Erythroblast (primary cell): Measurements from ENCODE around the gene HNF1B.

Source experiments
- GATA1 ChIP-seq: IDR thresholded peaks from 2 replicates; pipeline ENCODE4 v1.6.1; 2011; ENCODE audit warnings: low read depth, mild to moderate bottlenecking, control low read depth, low read length, moderate library complexity
- POLR2A ChIP-seq: IDR thresholded peaks from 2 replicates; pipeline ENCODE4 v1.6.1; 2011; ENCODE audit warnings: mild to moderate bottlenecking, low read length

DNA sequence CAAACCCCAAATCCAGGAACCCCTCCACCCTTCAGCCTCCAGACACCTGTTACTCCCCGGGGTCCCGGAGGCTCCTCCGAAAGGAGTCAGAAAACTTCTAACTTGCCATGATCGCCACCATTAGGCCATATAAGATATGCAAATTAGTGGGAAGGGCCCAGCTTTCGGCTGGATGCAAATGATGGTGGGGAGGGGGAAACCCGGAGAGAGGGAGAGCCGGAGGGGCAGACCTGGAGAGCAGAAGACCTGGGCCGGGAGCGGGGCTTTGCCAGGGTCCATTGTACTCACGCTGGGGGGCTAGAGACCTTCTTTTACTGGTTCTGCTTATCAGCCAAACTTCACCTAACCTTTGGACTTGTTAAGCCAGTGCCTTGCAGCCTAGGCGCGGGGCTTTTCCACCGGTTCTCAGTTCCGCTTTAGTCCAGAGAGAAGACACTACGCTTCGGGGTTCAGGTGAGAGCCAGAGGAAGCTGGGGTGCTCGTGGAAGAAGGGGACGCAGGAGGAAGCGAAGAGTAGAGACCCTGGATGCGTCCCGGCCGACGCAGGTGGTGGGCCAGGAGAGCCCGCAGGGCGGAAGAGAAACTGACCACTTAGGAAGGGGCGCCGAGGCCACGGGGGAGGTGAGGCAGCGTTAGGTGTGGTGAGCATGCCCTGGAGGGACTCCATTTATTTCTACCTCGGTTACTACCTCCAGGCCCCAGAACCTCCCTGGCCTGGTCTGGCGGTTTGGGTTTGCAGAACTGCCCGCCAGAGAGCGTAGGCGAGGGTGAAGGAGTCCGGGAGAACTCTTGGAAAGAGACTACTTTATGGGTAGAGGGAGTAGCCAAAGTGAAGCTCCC is at the start of gene HNF1B:
- TF ChIP-seq POLR2A, result no peak
- no peak for TF ChIP-seq GATA1
